ENCODE measurements around the gene TMEM132D. TPM values are rescaled to one million over a fixed set of nuclear protein-coding genes. Genes with fewer than 3 reads are reported as not detected.
"Not testable (repeated sequence)": the region's sequence is repeated elsewhere in the genome, so short reads cannot be mapped to it uniquely, and the experiment has no call there.

TMEM132D gene
- total RNA-seq, 1 experiment from 2014 or later = not detected

DNA sequence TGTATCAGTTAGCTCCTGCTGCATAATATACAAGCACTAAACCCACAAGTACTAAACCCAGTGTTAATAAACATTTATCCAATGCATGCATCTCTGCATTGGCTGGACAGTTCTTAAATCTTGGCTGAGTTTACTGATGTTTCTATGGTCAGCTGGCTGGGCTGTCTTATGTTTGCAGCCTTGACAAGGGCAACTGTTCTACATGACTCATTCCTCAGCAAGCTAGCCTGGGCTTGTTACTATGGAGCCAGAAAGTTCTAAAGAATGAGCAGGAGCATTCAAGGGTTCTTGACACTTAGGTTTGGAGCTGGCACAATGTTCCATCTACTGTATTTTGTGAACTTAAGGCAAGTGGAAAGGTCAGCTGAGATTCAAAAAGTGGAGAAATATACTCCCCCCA lies 851.5 kb downstream of the TMEM132D start:
- Histone ChIP-seq H3K27me3 (ENCODE audit: control insufficient read depth, insufficient read depth, low read length) (no peaks in the 10 kb centered on the region), H3K4me3 (ENCODE audit: low read depth in 2 of 2, low read length in 2 of 2) (no peak overlapping the region), H3K9me3 (ENCODE audit: control insufficient read depth, insufficient read depth, low read depth, low read length) (no peaks in the 10 kb centered on the region), H3K36me3 (ENCODE audit: control insufficient read depth, insufficient read depth, low read length) (no peaks in the 10 kb centered on the region), H3K27ac (ENCODE audit: low read length) (no peak overlapping the region), H3K4me1 (ENCODE audit: control insufficient read depth, insufficient read depth, low read length) (no peaks in the 10 kb centered on the region)
- ATAC-seq (no peak), DNase-seq (ENCODE audit: low read depth, low spot score) (no peak)
- POLR2A ChIA-PET = interaction anchor here (0.5 kb wide), 1 partner anchor 66 kb away, joined by 3 read pairs; no protein-coding TSS in a partner anchor
- intact Hi-C loops (cut with micrococcal nuclease; ENCODE audit: unreplicated experiment) (no loop called here), in situ Hi-C loops (cut with HindIII; ENCODE audit: low pct_unique_long_range_greater_than_20kb, low sequenced_read_pairs) (no loop called here)
- CTCF ChIA-PET = no interaction called here
- TF ChIP-seq, protein P1, sequence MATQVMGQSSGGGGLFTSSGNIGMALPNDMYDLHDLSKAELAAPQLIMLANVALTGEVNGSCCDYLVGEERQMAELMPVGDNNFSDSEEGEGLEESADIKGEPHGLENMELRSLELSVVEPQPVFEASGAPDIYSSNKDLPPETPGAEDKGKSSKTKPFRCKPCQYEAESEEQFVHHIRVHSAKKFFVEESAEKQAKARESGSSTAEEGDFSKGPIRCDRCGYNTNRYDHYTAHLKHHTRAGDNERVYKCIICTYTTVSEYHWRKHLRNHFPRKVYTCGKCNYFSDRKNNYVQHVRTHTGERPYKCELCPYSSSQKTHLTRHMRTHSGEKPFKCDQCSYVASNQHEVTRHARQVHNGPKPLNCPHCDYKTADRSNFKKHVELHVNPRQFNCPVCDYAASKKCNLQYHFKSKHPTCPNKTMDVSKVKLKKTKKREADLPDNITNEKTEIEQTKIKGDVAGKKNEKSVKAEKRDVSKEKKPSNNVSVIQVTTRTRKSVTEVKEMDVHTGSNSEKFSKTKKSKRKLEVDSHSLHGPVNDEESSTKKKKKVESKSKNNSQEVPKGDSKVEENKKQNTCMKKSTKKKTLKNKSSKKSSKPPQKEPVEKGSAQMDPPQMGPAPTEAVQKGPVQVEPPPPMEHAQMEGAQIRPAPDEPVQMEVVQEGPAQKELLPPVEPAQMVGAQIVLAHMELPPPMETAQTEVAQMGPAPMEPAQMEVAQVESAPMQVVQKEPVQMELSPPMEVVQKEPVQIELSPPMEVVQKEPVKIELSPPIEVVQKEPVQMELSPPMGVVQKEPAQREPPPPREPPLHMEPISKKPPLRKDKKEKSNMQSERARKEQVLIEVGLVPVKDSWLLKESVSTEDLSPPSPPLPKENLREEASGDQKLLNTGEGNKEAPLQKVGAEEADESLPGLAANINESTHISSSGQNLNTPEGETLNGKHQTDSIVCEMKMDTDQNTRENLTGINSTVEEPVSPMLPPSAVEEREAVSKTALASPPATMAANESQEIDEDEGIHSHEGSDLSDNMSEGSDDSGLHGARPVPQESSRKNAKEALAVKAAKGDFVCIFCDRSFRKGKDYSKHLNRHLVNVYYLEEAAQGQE (IDR thresholded peaks at IDR 0.05; ENCODE audit: insufficient read depth in 1 of 2, low read depth in 2 of 2, low read length in 1 of 2) = no peak
- TF ChIP-seq, protein P2, sequence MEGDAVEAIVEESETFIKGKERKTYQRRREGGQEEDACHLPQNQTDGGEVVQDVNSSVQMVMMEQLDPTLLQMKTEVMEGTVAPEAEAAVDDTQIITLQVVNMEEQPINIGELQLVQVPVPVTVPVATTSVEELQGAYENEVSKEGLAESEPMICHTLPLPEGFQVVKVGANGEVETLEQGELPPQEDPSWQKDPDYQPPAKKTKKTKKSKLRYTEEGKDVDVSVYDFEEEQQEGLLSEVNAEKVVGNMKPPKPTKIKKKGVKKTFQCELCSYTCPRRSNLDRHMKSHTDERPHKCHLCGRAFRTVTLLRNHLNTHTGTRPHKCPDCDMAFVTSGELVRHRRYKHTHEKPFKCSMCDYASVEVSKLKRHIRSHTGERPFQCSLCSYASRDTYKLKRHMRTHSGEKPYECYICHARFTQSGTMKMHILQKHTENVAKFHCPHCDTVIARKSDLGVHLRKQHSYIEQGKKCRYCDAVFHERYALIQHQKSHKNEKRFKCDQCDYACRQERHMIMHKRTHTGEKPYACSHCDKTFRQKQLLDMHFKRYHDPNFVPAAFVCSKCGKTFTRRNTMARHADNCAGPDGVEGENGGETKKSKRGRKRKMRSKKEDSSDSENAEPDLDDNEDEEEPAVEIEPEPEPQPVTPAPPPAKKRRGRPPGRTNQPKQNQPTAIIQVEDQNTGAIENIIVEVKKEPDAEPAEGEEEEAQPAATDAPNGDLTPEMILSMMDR (IDR thresholded peaks at IDR 0.05) = no peak
- TF ChIP-seq POLR2AphosphoS5 (IDR thresholded peaks at IDR 0.05; ENCODE audit: low read depth, low read length) = no peak
- no peak for TF ChIP-seq SIN3A (IDR thresholded peaks at IDR 0.05; ENCODE audit: borderline replicate concordance, insufficient read depth, low read depth, low read length)
- TF ChIP-seq TCF7L2 (IDR thresholded peaks at IDR 0.05; ENCODE audit: low read depth, low read length) = no peak
- BruUV-seq (replicated peaks) = no TSS peak

DNA sequence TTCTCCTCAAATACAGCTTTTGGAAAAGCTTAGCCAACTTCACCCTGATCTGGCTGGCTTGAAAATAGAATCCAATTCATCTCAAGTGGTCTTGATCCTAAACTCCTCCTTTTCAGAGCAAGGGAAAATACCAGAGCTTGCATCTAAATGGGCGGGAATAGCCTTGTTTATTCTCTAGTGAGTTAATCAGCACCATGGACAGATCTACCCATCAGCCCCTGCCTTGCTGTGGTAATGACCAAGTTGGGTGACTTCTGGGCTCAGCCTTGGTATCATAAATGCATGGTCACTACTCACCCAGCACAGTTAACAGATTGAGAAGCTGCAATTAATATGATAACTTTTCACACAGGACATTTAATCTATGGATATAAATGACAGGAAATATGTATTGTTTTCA lies 853.9 kb downstream of the TMEM132D start:
- in situ Hi-C loops (cut with HindIII; ENCODE audit: low pct_unique_long_range_greater_than_20kb, low sequenced_read_pairs) (no loop called here), intact Hi-C loops (cut with micrococcal nuclease; ENCODE audit: unreplicated experiment) (no loop called here)
- ATAC-seq (no peak), DNase-seq (ENCODE audit: low read depth, low spot score) (no peak)
- no peaks in the 10 kb centered on the region for H3K4me1 ChIP-seq (ENCODE audit: control insufficient read depth, insufficient read depth, low read length)
- ChIA-PET CTCF (no interaction called here), POLR2A (no interaction called here)
- no peaks in the 10 kb centered on the region for H3K9me3 ChIP-seq (ENCODE audit: control insufficient read depth, insufficient read depth, low read depth, low read length)
- no peak for TF ChIP-seq POLR2AphosphoS5 (IDR thresholded peaks at IDR 0.05; ENCODE audit: low read depth, low read length)
- TF ChIP-seq, protein P2 (IDR thresholded peaks at IDR 0.05) = no peak
- TF ChIP-seq, protein P1 (IDR thresholded peaks at IDR 0.05; ENCODE audit: insufficient read depth in 1 of 2, low read depth in 2 of 2, low read length in 1 of 2) = peak; percentile 76 to 78
- no peak for TF ChIP-seq SIN3A (IDR thresholded peaks at IDR 0.05; ENCODE audit: borderline replicate concordance, insufficient read depth, low read depth, low read length)
- TF ChIP-seq TCF7L2 (IDR thresholded peaks at IDR 0.05; ENCODE audit: low read depth, low read length) = no peak
- no peak overlapping the region for H3K27ac ChIP-seq (ENCODE audit: low read length)
- H3K4me3 ChIP-seq (ENCODE audit: low read depth in 2 of 2, low read length in 2 of 2) = no peak overlapping the region
- H3K36me3 ChIP-seq (ENCODE audit: control insufficient read depth, insufficient read depth, low read length) = no peaks in the 10 kb centered on the region
- no TSS peak for BruUV-seq (replicated peaks)
- H3K27me3 ChIP-seq (ENCODE audit: control insufficient read depth, insufficient read depth, low read length) = no peaks in the 10 kb centered on the region

DNA sequence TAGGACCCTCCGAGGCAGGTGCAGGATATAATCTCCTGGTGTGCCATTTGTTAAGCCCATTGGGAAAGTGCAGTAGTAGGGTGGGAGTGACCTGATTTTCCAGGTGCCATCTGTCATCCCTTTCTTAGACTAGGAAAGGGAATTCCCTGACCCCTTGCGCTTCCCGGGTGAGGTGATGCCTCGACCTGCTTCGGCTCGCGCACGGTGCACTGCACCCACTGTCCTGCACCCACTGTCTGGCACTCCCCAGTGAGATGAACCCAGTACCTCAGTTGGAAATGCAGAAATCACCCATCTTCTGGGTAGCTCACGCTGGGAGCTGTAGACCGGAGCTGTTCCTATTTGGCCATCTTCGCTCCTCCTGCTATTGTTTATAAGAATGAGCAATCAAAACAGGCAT lies 860.5 kb downstream of the TMEM132D start:
- in situ Hi-C loops (cut with HindIII; ENCODE audit: low pct_unique_long_range_greater_than_20kb, low sequenced_read_pairs); intact Hi-C loops (cut with micrococcal nuclease; ENCODE audit: unreplicated experiment); H3K27me3 ChIP-seq (ENCODE audit: control insufficient read depth, insufficient read depth, low read length); BruUV-seq (replicated peaks); H3K4me1 ChIP-seq (ENCODE audit: control insufficient read depth, insufficient read depth, low read length); H3K9me3 ChIP-seq (ENCODE audit: control insufficient read depth, insufficient read depth, low read depth, low read length); POLR2A ChIA-PET; DNase-seq (ENCODE audit: low read depth, low spot score); H3K4me3 ChIP-seq (ENCODE audit: low read depth in 2 of 2, low read length in 2 of 2); CTCF ChIA-PET; H3K36me3 ChIP-seq (ENCODE audit: control insufficient read depth, insufficient read depth, low read length); ATAC-seq; H3K27ac ChIP-seq (ENCODE audit: low read length): not testable (repeated sequence)
